ENCODE data around the gene KCND3. TPM values are rescaled to one million over a fixed set of nuclear protein-coding genes. Genes with fewer than 3 reads are reported as not detected.

The KCND3 gene
- total and polyA plus RNA-seq, 2 donors (not counting 3 experiments of a cell fraction or from before 2014, with no cell fraction given) = 0.03 TPM; not detected in 1

- Histone ChIP-seq H3K27ac (ENCODE audit: insufficient read depth, low read depth, low read length) (no peak overlapping the region), H3K4me3 (replicated peaks in 1 of 3; ENCODE audit: insufficient read depth in 1 of 3, low read depth in 1 of 3, low read length in 3 of 3) (no peak overlapping the region), H3K9ac (replicated peaks; ENCODE audit: extremely low read depth, insufficient read depth, low read length) (no peak overlapping the region), H4K20me1 (replicated peaks; ENCODE audit: control insufficient read depth, extremely low read depth, insufficient read depth, low read length) (no peaks in the 10 kb centered on the region), H3K79me2 (ENCODE audit: control insufficient read depth, insufficient read depth, low read length) (no peaks in the 10 kb centered on the region), H2AFZ (ENCODE audit: low read depth, low read length) (no peak overlapping the region), H3K27me3 (ENCODE audit: control insufficient read depth in 2 of 2, insufficient read depth in 2 of 2, low read length in 2 of 2) (no peaks in the 10 kb centered on the region), H3K36me3 (ENCODE audit: control insufficient read depth in 2 of 2, extremely low read depth in 1 of 2, insufficient read depth in 2 of 2, low read length in 2 of 2) (no peaks in the 10 kb centered on the region), H3K4me1 (ENCODE audit: control insufficient read depth, extremely low read depth, insufficient read depth, low read length) (no peaks in the 10 kb centered on the region), H3K4me2 (ENCODE audit: insufficient read depth, low read length) (no peak overlapping the region), H3K9me3 (replicated peaks; ENCODE audit: control insufficient read depth, insufficient read depth, low read length) (no peaks in the 10 kb centered on the region), H3K9me1 (replicated peaks; ENCODE audit: control insufficient read depth, extremely low read depth, insufficient read depth, low read length) (no peaks in the 10 kb centered on the region)
- dilution Hi-C loops (cut with MboI; ENCODE audit: extremely low pct_ligation_motif_present, low sequenced_read_pairs) (no loop called here), intact Hi-C loops (cut with micrococcal nuclease) (no loop called here)
- ChIA-PET POLR2A (no interaction called here), CTCF (no interaction called here)
- FAIRE-seq (no peak), DNase-seq (ENCODE audit: low read depth, low spot score) (no peak)
- no peak for TF ChIP-seq MYC (IDR thresholded peaks at IDR 0.05; ENCODE audit: low read depth, low read length)
- TF ChIP-seq FOS (IDR thresholded peaks at IDR 0.05; ENCODE audit: borderline replicate concordance, insufficient read depth, low read length) = no peak
- TF ChIP-seq POLR2A (IDR thresholded peaks at IDR 0.05; ENCODE audit: low read depth, low read length) = no peak
- no TSS peak for BruUV-seq (replicated peaks)
Observed at GRCh38 chr1:111847466-111847865, 142.0 kb downstream of the KCND3 start.

DNA sequence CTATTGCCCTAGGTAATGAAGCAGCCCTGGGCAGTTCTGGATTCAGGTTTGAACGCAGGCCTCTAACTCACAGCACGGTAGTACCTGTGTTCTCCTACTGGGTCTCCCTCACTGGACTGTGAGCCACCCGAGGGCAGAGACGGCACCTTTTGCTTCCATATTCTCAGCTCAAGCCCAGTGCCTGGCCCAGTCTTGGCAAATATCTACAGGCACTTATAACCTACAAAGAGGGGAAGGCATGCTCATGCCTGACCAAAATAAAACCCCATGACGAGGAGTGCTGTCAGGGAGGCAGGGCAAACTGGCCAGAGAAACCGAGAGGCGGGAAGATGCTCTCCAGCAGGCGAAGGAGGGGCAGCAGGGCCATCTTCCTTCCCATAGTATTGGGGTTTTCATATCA, 142.6 kb downstream of the KCND3 start:
- H3K27ac ChIP-seq (ENCODE audit: insufficient read depth, low read depth, low read length) = no peak overlapping the region
- intact Hi-C loops (cut with micrococcal nuclease) = no loop called here
- H3K9me3 ChIP-seq (replicated peaks; ENCODE audit: control insufficient read depth, insufficient read depth, low read length) = no peaks in the 10 kb centered on the region
- DNase-seq (ENCODE audit: low read depth, low spot score) (no peak), FAIRE-seq (no peak)
- ChIA-PET CTCF (no interaction called here), POLR2A (no interaction called here)
- dilution Hi-C loops (cut with MboI; ENCODE audit: extremely low pct_ligation_motif_present, low sequenced_read_pairs) = no loop called here
- no peaks in the 10 kb centered on the region for H3K36me3 ChIP-seq (ENCODE audit: control insufficient read depth in 2 of 2, extremely low read depth in 1 of 2, insufficient read depth in 2 of 2, low read length in 2 of 2)
- TF ChIP-seq JUN (IDR thresholded peaks at IDR 0.05; ENCODE audit: borderline replicate concordance, insufficient read depth, insufficient read length, low read depth) (no peak), FOS (IDR thresholded peaks at IDR 0.05; ENCODE audit: borderline replicate concordance, insufficient read depth, low read length) (no peak), POLR2AphosphoS5 (IDR thresholded peaks at IDR 0.05; ENCODE audit: insufficient read depth, low read depth, low read length) (no peak), EZH2 (IDR thresholded peaks at IDR 0.05; ENCODE audit: borderline replicate concordance, low read depth, low read length, severe bottlenecking) (no peak)
- H3K9me1 ChIP-seq (replicated peaks; ENCODE audit: control insufficient read depth, extremely low read depth, insufficient read depth, low read length) = no peaks in the 10 kb centered on the region
- no peak overlapping the region for H3K4me3 ChIP-seq (replicated peaks in 1 of 3; ENCODE audit: insufficient read depth in 1 of 3, low read depth in 1 of 3, low read length in 3 of 3)
- H3K9ac ChIP-seq (replicated peaks; ENCODE audit: extremely low read depth, insufficient read depth, low read length) = no peak overlapping the region
- no TSS peak for BruUV-seq (replicated peaks)
- no peaks in the 10 kb centered on the region for H3K79me2 ChIP-seq (ENCODE audit: control insufficient read depth, insufficient read depth, low read length)
- no peaks in the 10 kb centered on the region for H4K20me1 ChIP-seq (replicated peaks; ENCODE audit: control insufficient read depth, extremely low read depth, insufficient read depth, low read length)
- H2AFZ ChIP-seq (ENCODE audit: low read depth, low read length) = no peak overlapping the region
- H3K27me3 ChIP-seq (ENCODE audit: control insufficient read depth in 2 of 2, insufficient read depth in 2 of 2, low read length in 2 of 2) = no peaks in the 10 kb centered on the region
- H3K4me2 ChIP-seq (ENCODE audit: insufficient read depth, low read length) = no peak overlapping the region
- no peaks in the 10 kb centered on the region for H3K4me1 ChIP-seq (ENCODE audit: control insufficient read depth, extremely low read depth, insufficient read depth, low read length)

Measured in endothelial cell of umbilical vein (primary cell).